Aorta (tissue), 5 donors: ENCODE measurements around the gene ARID3B. TPM values are rescaled to one million over a fixed set of nuclear protein-coding genes. Genes with fewer than 3 reads are reported as not detected.

Experiments used
- ATAC-seq: fragments of 200-7000 bp; cut with Tn5 transposase; one replicate; pipeline ENCODE4 v1.9.1; 2022; ENCODE audit warnings: moderate library complexity; ENCODE audit not compliant: low FRiP score
- DNase-seq, 2 donors: peaks; one replicate each; pipeline ENCODE4 v3.0.0-alpha.2; 2020
- H3K27ac ChIP-seq, 2 donors: one replicate each; pipeline ENCODE4 v1.5.1; 2013; ENCODE audit warnings: low read length in 2 of 2, mild to moderate bottlenecking in 2 of 2, moderate library complexity in 2 of 2, control low read depth in 1 of 2, inconsistent platforms in 1 of 2, low read depth in 1 of 2
- H3K27me3 ChIP-seq, 2 donors: one replicate each; pipeline ENCODE4 v1.6.1; 2013; ENCODE audit warnings: control low read depth in 1 of 2, low read length in 1 of 2, mild to moderate bottlenecking in 1 of 2, moderate library complexity in 1 of 2; ENCODE audit not compliant: insufficient read depth in 2 of 2, control insufficient read depth in 1 of 2
- H3K36me3 ChIP-seq, 2 donors: one replicate each; pipeline ENCODE4 v1.6.1; 2013; ENCODE audit warnings: control low read depth in 1 of 2, low read length in 1 of 2, mild to moderate bottlenecking in 1 of 2; ENCODE audit not compliant: insufficient read depth in 2 of 2, control insufficient read depth in 1 of 2
- H3K4me1 ChIP-seq, 2 donors: one replicate each; pipeline ENCODE4 v1.6.1; 2013; ENCODE audit warnings: low read length in 2 of 2, control low read depth in 1 of 2, mild to moderate bottlenecking in 1 of 2, moderate library complexity in 1 of 2; ENCODE audit not compliant: insufficient read depth in 2 of 2, control insufficient read depth in 1 of 2
- H3K4me3 ChIP-seq, 2 donors: one replicate each; pipeline ENCODE4 v1.5.1; 2013; ENCODE audit warnings: low read length in 2 of 2, control low read depth in 1 of 2, mild to moderate bottlenecking in 1 of 2
- H3K9me3 ChIP-seq: one replicate; pipeline ENCODE4 v1.6.1; 2013; ENCODE audit warnings: mild to moderate bottlenecking, low read length; ENCODE audit not compliant: control insufficient read depth
- WGBS, 2 donors: extraction: QIAGEN DNeasy Blood & Tissue Kit; methylation state at CpG; one replicate each; pipeline ENCODE4 v1.1.7; 2013; 5-methylcytosine and 5-hydroxymethylcytosine counted together
- intact Hi-C, 2 donors: fragments of 100-400 bp; cut with DNase I; formaldehyde crosslinking; loops; one replicate each; pipeline versions ENCODE4 v1.14.2 to v1.15.0; 2022
- polyA plus RNA-seq, 2 donors: library from polyadenylated mRNA; stranded (reverse); fragments of 200-250 nt; gene quantifications; one replicate each; pipeline ENCODE4 v1.2.3, GENCODE V29; 2013
- total RNA-seq, 2 donors: library from RNA; stranded (reverse); fragmentation: NEBNext Ultra II Directional; extraction: Animal tissue kit (Norgen Biotek cat#: 25700); gene quantifications; one replicate each; pipeline ENCODE4 v1.2.1, GENCODE V29; 2021
- donor health status: healthy with polysubstance abuse.
- donor health status: Bipolar disorder and iron deficiency.
- donor health status: DM: no; HTN: no; CAD: no.
- donor health status: DM: no; HTN: no; CAD: no.
- donor health status: DM: yes; HTN: yes; CAD: no.

ARID3B gene
- total and polyA plus RNA-seq, 4 donors: 1.8 to 11.7 (median 7.8) TPM

DNA sequence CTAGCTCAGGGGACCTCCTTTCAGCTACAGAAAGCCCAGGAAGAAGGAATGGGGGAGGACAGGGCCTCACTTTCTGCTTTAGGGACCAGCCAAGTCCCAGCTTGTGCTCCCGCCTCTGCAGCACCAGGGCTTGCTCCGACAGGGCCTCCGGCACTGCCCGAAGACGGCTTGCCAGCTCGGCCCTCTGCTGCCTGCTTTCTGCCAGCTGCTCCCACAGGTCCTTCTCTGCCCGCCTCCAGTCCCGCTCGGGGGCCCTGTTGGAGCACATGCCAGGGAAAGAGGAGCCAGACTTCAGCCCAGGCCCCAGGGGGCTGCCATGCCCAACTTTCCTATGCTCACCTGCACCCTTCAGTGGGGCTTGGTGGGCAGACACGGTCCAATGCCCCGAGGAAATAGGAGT is 70.3 kb downstream of the ARID3B start:
- H3K9me3 ChIP-seq: no peaks in the 10 kb centered on the region
- DNase-seq (no peak), ATAC-seq (no peak)
- H3K4me3 ChIP-seq: no peak overlapping the region
- no peak overlapping the region for H3K27ac ChIP-seq
- WGBS, 2 donors: 27 to 32% methylated on average over 11 of the region's 11 CpGs
- H3K27me3 ChIP-seq: no peaks in the 10 kb centered on the region
- no peaks in the 10 kb centered on the region for H3K36me3 ChIP-seq
- no peaks in the 10 kb centered on the region for H3K4me1 ChIP-seq
- intact Hi-C loops: no loop called here

DNA sequence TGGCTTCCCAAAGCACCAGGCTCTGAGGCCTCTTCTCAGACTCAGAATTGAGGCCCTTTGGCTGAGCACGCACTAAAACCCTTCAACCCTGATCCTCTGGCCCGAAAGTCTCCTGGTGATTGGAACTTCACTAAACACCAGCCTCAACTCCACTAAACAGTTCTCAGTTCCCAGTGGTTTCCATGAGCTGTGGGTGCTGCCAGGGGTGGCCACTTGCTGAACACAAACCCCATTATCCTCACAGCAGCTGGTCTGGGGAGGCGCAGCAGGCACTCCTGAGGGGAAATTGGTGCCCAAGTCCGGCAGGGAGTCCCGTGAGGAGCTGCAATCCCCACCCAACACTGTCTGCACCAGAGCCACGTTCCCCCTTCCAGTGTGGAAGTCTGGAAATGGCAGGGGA is 70.8 kb downstream of the ARID3B start:
- Histone ChIP-seq H3K27ac (no peak overlapping the region), H3K9me3 (no peaks in the 10 kb centered on the region), H3K27me3 (no peaks in the 10 kb centered on the region), H3K4me1 (no peaks in the 10 kb centered on the region), H3K4me3 (no peak overlapping the region), H3K36me3 (no peaks in the 10 kb centered on the region)
- ATAC-seq (no peak), DNase-seq (no peak)
- 87% methylated on average over 6 of the region's 6 CpGs for WGBS, 2 donors
- intact Hi-C loops: no loop called here

DNA sequence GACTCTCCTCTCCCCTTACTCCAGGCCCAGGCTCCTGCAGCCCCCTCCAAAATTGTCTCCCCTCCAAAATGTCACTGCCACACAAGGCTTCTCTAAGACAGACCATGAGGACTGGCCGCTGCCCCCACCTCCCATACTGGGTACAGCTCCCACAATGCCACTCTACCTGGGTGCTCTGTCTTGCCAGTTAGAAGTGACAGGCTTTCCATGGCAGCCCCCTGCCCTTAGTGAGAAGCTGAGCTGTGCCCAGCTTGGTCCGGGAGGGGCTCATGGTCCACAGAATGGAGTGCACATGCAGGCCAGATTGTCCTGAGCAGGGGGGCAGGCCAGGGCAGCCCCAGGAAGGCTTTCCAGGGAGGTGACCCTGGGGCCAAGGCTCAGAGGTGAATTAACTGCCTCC is 71.7 kb downstream of the ARID3B start:
- ATAC-seq (no peak), DNase-seq (no peak)
- Histone ChIP-seq H3K4me1 (no peaks in the 10 kb centered on the region), H3K36me3 (no peaks in the 10 kb centered on the region), H3K9me3 (no peaks in the 10 kb centered on the region), H3K27ac (no peak overlapping the region), H3K4me3 (no peak overlapping the region), H3K27me3 (no peaks in the 10 kb centered on the region)
- intact Hi-C loops: no loop called here
- WGBS, 2 donors: 85 to 87% methylated on average over 2 of the region's 2 CpGs

- 69 to 77% methylated on average over 6 of the region's 6 CpGs for WGBS, 2 donors
- no peak overlapping the region for H3K4me3 ChIP-seq
- H3K27ac ChIP-seq: no peak overlapping the region
- intact Hi-C loops: no loop called here
- H3K4me1 ChIP-seq: no peaks in the 10 kb centered on the region
- ATAC-seq (no peak), DNase-seq (no peak)
- H3K27me3 ChIP-seq: no peaks in the 10 kb centered on the region
- no peaks in the 10 kb centered on the region for H3K36me3 ChIP-seq
- H3K9me3 ChIP-seq: no peaks in the 10 kb centered on the region
Observed at GRCh38 chr15:74613089-74613952, 72.3 kb downstream of the ARID3B start.

DNA sequence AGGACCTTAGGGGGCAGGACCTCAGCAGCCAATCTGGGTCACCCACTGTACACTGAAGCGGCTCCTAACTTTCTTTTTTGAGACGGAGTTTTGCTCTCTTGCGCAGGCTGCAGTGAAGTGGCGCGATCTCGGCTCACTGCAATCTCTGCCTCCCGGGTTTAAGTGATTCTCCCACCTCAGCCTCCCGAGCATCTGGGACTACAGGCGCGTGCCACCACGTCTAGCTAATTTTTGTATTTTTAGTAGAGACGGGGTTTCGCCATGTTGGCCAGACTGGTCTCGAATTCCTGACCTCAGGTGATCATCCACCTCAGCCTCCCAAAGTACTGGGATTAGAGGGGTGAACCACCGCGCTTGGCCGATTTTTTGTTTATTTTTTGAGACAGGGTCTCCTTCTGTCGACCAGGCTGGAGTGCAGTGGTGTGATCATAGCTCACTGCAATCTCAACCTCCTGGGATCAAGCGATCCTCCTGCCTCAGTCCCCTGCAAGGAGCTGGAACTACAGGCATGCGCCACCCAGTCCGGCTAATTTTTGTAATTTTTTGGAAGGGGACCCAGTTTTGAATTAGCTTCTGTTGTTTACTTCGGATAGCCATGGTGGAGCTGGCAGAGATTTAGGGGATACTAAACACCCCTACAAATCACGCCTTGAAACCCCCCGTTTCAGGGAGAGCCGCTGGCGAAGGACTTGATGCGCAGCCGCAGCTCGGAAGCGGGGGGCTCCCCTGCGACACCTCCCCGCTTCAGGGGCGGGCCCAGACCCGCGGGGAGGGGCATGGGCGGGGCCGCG is 73.1 kb downstream of the ARID3B start:
- no peaks in the 10 kb centered on the region for H3K4me1 ChIP-seq
- no peak for DNase-seq
- H3K27me3 ChIP-seq: no peaks in the 10 kb centered on the region
- peak overlapping the region in 1 of 2 donors; percentile 4 for H3K27ac ChIP-seq
- no peak for ATAC-seq
- WGBS, 2 donors: 33 to 35% methylated on average over 38 of the region's 38 CpGs
- intact Hi-C loops: loop anchor here in 1 of 2 donors (2.0 kb wide), 1 partner anchor 73 kb away; the partner anchor contains the start of gene ARID3B
- H3K36me3 ChIP-seq: no peaks in the 10 kb centered on the region
- no peaks in the 10 kb centered on the region for H3K9me3 ChIP-seq
- peak overlapping the region; percentile 14 to 66 for H3K4me3 ChIP-seq

- no peaks in the 10 kb centered on the region for H3K4me1 ChIP-seq
- 0% methylated on average over 72 to 76 of the region's 76 CpGs for WGBS, 2 donors
Observed at GRCh38 chr15:74614744-74615507, 73.9 kb downstream of the ARID3B start.

GRCh38 chr15:74615508-74616365 is 74.7 kb downstream of the ARID3B start, which contains the start of gene CLK3:
Gene CLK3 (plus strand): TSS chr15:74615836. CDS start chr15:74619197, 3,361 bp downstream.
- no peaks in the 10 kb centered on the region for H3K9me3 ChIP-seq
- intact Hi-C loops: loop anchor here (2.0 to 5.0 kb wide), 3 partner anchors 73 to 243 kb away; partner anchors contain the start of gene ARID3B (in 2 of the 2)

More at GRCh38 chr15:74614744-74615507, 73.9 kb downstream of the ARID3B start:
- ATAC-seq (peak; percentile 89), DNase-seq (peak; percentile 89 to 94)
- Histone ChIP-seq H3K36me3 (no peaks in the 10 kb centered on the region), H3K9me3 (no peaks in the 10 kb centered on the region), H3K4me3 (peak overlapping the region; percentile 20 to 66), H3K27me3 (no peaks in the 10 kb centered on the region), H3K27ac (peak overlapping the region in 1 of 2 donors; percentile 80)
- intact Hi-C loops: loop anchor here (2.0 to 5.0 kb wide), 3 partner anchors 73 to 243 kb away; partner anchors contain the start of gene ARID3B (in 2 of the 2)

More at GRCh38 chr15:74615508-74616365, 74.7 kb downstream of the ARID3B start, which contains the start of gene CLK3:
- Histone ChIP-seq H3K27ac (peak within 1 kb of the TSS; percentile 68 to 81), H3K4me3 (peak within 1 kb of the TSS; percentile 66 to 70), H3K4me1 (no peaks in the 10 kb centered on the region), H3K36me3 (peaks cover 0 to 4% of the 10 kb centered on the region in 2 donors), H3K27me3 (no peaks in the 10 kb centered on the region)
- ATAC-seq: peak; percentile 93
- DNase-seq: peak; percentile 98 to 99
- 0 to 1% methylated on average over 66 to 91 of the region's 91 CpGs for WGBS, 2 donors
